Retinal pigment epithelial cell (primary cell): ENCODE measurements around the gene B4GALT3.

ENCODE experiments used
- DNase-seq: peaks from one replicate; pipeline ENCODE4 v3.0.0-alpha.2; 2010; ENCODE audit warnings: low read depth
- H3K4me3 ChIP-seq: 2 replicates; pipeline ENCODE4 v1.5.1; 2011; ENCODE audit warnings: mild to moderate bottlenecking, low read length, control low read depth, moderate library complexity
- CTCF ChIP-seq: conservative IDR thresholded peaks from 2 replicates; pipeline ENCODE4 v1.5.1; 2011; ENCODE audit warnings: low read depth, low read length, control low read depth, inconsistent platforms

The B4GALT3 gene

GRCh38 chr1:161215076-161215475 is 37.8 kb upstream of the B4GALT3 start, which contains the start of gene FCER1G:
TSS of gene FCER1G (plus strand) at chr1:161215295. CDS start at chr1:161215322, 27 bp downstream.
- no peak for DNase-seq

GRCh38 chr1:161214369-161214768 is 37.1 kb upstream of the B4GALT3 start:
- DNase-seq, result no peak
- no peak for TF ChIP-seq CTCF
- no peak overlapping the region for H3K4me3 ChIP-seq

More at GRCh38 chr1:161215076-161215475, 37.8 kb upstream of the B4GALT3 start, which contains the start of gene FCER1G:
- no peak within 1 kb of the TSS for H3K4me3 ChIP-seq
- TF ChIP-seq CTCF, result no peak

- no peak overlapping the region for H3K4me3 ChIP-seq
- peak; percentile 97 for TF ChIP-seq CTCF
- DNase-seq, result no peak
Measured at GRCh38 chr1:161209790-161210409, 32.6 kb upstream of the B4GALT3 start.

GRCh38 chr1:161207173-161207572 is 29.9 kb upstream of the B4GALT3 start:
- H3K4me3 ChIP-seq, result no peak overlapping the region
- DNase-seq, result no peak
- no peak for TF ChIP-seq CTCF

- no peak for DNase-seq
- H3K4me3 ChIP-seq, result no peak overlapping the region
- no peak for TF ChIP-seq CTCF
Measured at GRCh38 chr1:161206411-161207140, 29.3 kb upstream of the B4GALT3 start.

- DNase-seq, result peak; percentile 96
- TF ChIP-seq CTCF, result peak; percentile 55
Measured at GRCh38 chr1:161201836-161202712, 24.8 kb upstream of the B4GALT3 start, which contains the start of gene NDUFS2. TSS of gene NDUFS2 (plus strand) at chr1:161202367. CDS start at chr1:161202386, 19 bp downstream.

More at GRCh38 chr1:161201836-161202712, 24.8 kb upstream of the B4GALT3 start, which contains the start of gene NDUFS2:
- peak within 1 kb of the TSS; percentile 95 for H3K4me3 ChIP-seq
